ENCODE measurements around the gene DPCD. TPM values are rescaled to one million over a fixed set of nuclear protein-coding genes. Genes with fewer than 3 reads are reported as not detected.

DPCD gene
- total and polyA plus RNA-seq, 10 donors: 3.2 to 9.6 (median 4.5) TPM

- no peak for DNase-seq
- WGBS, 5 donors: 82 to 97% (median 89%) methylated on average over 5 to 7 of the region's 7 CpGs
- no peak overlapping the region for H3K27ac ChIP-seq
Measured at GRCh38 chr10:101575580-101576210, 12.4 kb upstream of the DPCD start.

GRCh38 chr10:101576211-101576863 lies 11.8 kb upstream of the DPCD start:
- Histone ChIP-seq H3K27me3 (replicated peaks in 1 of 7) (no peaks in the 10 kb centered on the region), H3K9me3 (peaks cover 0 to 12% (median 3%) of the 10 kb centered on the region in 8 donors), H3K4me3 (no peak overlapping the region), H3K36me3 (peaks cover 0 to 54% (median 33%) of the 10 kb centered on the region in 6 donors), H3K4me1 (peaks cover 0 to under 1% (median 0%) of the 10 kb centered on the region in 6 donors), H3K27ac (no peak overlapping the region)
- intact Hi-C loops (cut with DNase I; ENCODE audit: low total_unique reads): no loop called here
- DNase-seq: no peak
- 84 to 95% (median 93%) methylated on average over 6 to 7 of the region's 7 CpGs for WGBS, 5 donors
- no peak for TF ChIP-seq POLR2AphosphoS5 (IDR thresholded peaks at IDR 0.05)
- TF ChIP-seq POLR2A (IDR thresholded peaks at IDR 0.05): no peak
- TF ChIP-seq CTCF (IDR thresholded peaks at IDR 0.05 in 8 of 11, conservative IDR thresholded peaks at IDR 0.05 in 3 of 11): no peak

More at GRCh38 chr10:101575580-101576210, 12.4 kb upstream of the DPCD start:
- no peak for TF ChIP-seq POLR2AphosphoS5 (IDR thresholded peaks at IDR 0.05)
- no peak for TF ChIP-seq POLR2A (IDR thresholded peaks at IDR 0.05)
- no peak for TF ChIP-seq CTCF (IDR thresholded peaks at IDR 0.05 in 8 of 11, conservative IDR thresholded peaks at IDR 0.05 in 3 of 11)
- Histone ChIP-seq H3K9me3 (peaks cover 0 to 12% (median 3%) of the 10 kb centered on the region in 8 donors), H3K4me3 (no peak overlapping the region), H3K27me3 (replicated peaks in 1 of 7) (peaks cover 0 to 6% (median 0%) of the 10 kb centered on the region in 7 donors), H3K36me3 (peaks cover 0 to 47% (median 27%) of the 10 kb centered on the region in 6 donors), H3K4me1 (peaks cover 3 to 7% (median 4%) of the 10 kb centered on the region in 6 donors)
- intact Hi-C loops (cut with DNase I; ENCODE audit: low total_unique reads): no loop called here

GRCh38 chr10:101577121-101577871 lies 10.8 kb upstream of the DPCD start:
- Histone ChIP-seq H3K36me3 (peaks cover 0 to 64% (median 34%) of the 10 kb centered on the region in 6 donors), H3K27me3 (replicated peaks in 1 of 7) (no peaks in the 10 kb centered on the region), H3K9me3 (peaks cover 0 to 12% (median 3%) of the 10 kb centered on the region in 8 donors), H3K4me1 (no peaks in the 10 kb centered on the region), H3K4me3 (no peak overlapping the region), H3K27ac (no peak overlapping the region)
- TF ChIP-seq POLR2AphosphoS5 (IDR thresholded peaks at IDR 0.05) (no peak), CTCF (IDR thresholded peaks at IDR 0.05 in 8 of 11, conservative IDR thresholded peaks at IDR 0.05 in 3 of 11) (no peak), POLR2A (IDR thresholded peaks at IDR 0.05) (no peak)
- no peak for DNase-seq
- intact Hi-C loops (cut with DNase I; ENCODE audit: low total_unique reads): no loop called here
- 89 to 95% (median 94%) methylated on average over 4 to 7 of the region's 7 CpGs for WGBS, 5 donors

All from spleen (tissue), 11 donors.